ENCODE results near the gene OSER1. TPM values are rescaled to one million over a fixed set of nuclear protein-coding genes. Genes with fewer than 3 reads are reported as not detected.

Gene OSER1
- total RNA-seq, 1 experiment from 2014 or later: 24.3 TPM

DNA sequence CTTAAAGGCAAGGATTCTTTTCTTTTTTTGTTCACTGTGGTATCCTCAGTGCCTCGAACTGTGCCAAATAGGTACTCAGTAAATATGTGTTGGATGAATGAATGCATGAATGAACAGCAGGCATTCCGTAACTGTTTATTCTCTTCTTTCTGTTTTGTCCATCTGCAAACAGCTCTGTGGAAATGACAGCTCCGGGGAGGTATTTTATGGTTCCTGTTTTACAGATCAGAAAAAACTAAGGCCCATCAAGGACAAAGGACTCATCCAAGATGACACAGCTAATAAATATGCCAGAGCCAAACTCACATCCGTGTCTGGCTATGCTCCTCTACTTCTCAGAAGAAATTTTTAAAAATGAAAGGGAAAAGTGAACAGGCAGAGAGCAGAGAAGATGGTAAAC, 44.6 kb downstream of the OSER1 start:
- H3K4me3 Mint-ChIP-seq: no peak overlapping the region
- peaks cover 3% of the 10 kb centered on the region; the same call in 1 of the 2 replicates for H3K4me1 Mint-ChIP-seq
- no peak for ATAC-seq
- POLR2A ChIA-PET: no interaction called here
- TF ChIP-seq OVOL2 (CRISPR knock-in tag; IDR thresholded peaks at IDR 0.05; ENCODE audit: borderline replicate concordance) (no peak), FOXP1 (CRISPR knock-in tag; IDR thresholded peaks at IDR 0.05; ENCODE audit: borderline replicate concordance) (no peak)
- TF ChIP-seq, protein P1, sequence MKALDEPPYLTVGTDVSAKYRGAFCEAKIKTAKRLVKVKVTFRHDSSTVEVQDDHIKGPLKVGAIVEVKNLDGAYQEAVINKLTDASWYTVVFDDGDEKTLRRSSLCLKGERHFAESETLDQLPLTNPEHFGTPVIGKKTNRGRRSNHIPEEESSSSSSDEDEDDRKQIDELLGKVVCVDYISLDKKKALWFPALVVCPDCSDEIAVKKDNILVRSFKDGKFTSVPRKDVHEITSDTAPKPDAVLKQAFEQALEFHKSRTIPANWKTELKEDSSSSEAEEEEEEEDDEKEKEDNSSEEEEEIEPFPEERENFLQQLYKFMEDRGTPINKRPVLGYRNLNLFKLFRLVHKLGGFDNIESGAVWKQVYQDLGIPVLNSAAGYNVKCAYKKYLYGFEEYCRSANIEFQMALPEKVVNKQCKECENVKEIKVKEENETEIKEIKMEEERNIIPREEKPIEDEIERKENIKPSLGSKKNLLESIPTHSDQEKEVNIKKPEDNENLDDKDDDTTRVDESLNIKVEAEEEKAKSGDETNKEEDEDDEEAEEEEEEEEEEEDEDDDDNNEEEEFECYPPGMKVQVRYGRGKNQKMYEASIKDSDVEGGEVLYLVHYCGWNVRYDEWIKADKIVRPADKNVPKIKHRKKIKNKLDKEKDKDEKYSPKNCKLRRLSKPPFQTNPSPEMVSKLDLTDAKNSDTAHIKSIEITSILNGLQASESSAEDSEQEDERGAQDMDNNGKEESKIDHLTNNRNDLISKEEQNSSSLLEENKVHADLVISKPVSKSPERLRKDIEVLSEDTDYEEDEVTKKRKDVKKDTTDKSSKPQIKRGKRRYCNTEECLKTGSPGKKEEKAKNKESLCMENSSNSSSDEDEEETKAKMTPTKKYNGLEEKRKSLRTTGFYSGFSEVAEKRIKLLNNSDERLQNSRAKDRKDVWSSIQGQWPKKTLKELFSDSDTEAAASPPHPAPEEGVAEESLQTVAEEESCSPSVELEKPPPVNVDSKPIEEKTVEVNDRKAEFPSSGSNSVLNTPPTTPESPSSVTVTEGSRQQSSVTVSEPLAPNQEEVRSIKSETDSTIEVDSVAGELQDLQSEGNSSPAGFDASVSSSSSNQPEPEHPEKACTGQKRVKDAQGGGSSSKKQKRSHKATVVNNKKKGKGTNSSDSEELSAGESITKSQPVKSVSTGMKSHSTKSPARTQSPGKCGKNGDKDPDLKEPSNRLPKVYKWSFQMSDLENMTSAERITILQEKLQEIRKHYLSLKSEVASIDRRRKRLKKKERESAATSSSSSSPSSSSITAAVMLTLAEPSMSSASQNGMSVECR (CRISPR knock-in tag; IDR thresholded peaks at IDR 0.05; ENCODE audit: borderline replicate concordance): no peak
- H3K9me3 Mint-ChIP-seq: peaks cover 9% of the 10 kb centered on the region
- no peaks in the 10 kb centered on the region for H3K27me3 Mint-ChIP-seq (ENCODE audit: low read depth)
- CTCF ChIA-PET: interaction anchor here (0.7 to 1.3 kb wide), 3 partner anchors 24 to 145 kb away, joined by 3 read pairs; partner anchors contain the start of gene FITM2
- H3K36me3 Mint-ChIP-seq: no peaks in the 10 kb centered on the region
- DNase-seq (ENCODE audit: low spot score): no peak
- H3K27ac Mint-ChIP-seq: no peak overlapping the region

DNA sequence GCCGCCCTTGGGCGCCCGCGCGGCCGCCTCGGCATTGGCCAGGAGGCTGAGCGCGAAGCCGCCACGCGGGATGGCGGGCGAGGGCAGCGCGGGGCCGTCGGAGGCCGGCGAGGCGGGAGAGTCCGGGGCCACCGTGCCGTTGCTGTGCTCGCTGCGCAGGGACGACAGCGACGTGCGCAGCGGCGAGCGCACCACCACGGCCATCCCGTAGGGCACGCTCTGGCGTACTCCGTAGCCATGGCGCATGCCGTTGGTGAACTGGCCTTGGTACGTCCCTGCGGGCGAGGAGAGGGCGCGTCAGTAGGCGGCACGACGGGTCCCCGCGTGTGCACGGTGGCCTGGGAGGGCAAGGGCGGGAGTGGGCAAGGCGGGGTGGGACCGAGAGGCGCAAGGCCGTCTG, 50.4 kb downstream of the OSER1 start:
- Mint-ChIP-seq H3K27ac (no peak overlapping the region), H3K27me3 (ENCODE audit: low read depth) (no peaks in the 10 kb centered on the region), H3K36me3 (no peaks in the 10 kb centered on the region), H3K9me3 (peaks cover 6% of the 10 kb centered on the region), H3K4me1 (peaks cover 3% of the 10 kb centered on the region; the same call in 1 of the 2 replicates), H3K4me3 (no peak overlapping the region)
- ChIA-PET CTCF (interaction anchor here (0.9 to 3.0 kb wide), 3 partner anchors 27 to 51 kb away, joined by 3 to 12 read pairs (median 3); partner anchors contain the start of gene JPH2), POLR2A (no interaction called here)
- ATAC-seq: no peak
- TF ChIP-seq TP53 (CRISPR knock-in tag; IDR thresholded peaks at IDR 0.05) (no peak), GABPB1 (CRISPR knock-in tag; IDR thresholded peaks at IDR 0.05) (no peak)
- TF ChIP-seq, protein P2, sequence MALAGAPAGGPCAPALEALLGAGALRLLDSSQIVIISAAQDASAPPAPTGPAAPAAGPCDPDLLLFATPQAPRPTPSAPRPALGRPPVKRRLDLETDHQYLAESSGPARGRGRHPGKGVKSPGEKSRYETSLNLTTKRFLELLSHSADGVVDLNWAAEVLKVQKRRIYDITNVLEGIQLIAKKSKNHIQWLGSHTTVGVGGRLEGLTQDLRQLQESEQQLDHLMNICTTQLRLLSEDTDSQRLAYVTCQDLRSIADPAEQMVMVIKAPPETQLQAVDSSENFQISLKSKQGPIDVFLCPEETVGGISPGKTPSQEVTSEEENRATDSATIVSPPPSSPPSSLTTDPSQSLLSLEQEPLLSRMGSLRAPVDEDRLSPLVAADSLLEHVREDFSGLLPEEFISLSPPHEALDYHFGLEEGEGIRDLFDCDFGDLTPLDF (CRISPR knock-in tag; IDR thresholded peaks at IDR 0.05): no peak
- TF ChIP-seq, protein P3, sequence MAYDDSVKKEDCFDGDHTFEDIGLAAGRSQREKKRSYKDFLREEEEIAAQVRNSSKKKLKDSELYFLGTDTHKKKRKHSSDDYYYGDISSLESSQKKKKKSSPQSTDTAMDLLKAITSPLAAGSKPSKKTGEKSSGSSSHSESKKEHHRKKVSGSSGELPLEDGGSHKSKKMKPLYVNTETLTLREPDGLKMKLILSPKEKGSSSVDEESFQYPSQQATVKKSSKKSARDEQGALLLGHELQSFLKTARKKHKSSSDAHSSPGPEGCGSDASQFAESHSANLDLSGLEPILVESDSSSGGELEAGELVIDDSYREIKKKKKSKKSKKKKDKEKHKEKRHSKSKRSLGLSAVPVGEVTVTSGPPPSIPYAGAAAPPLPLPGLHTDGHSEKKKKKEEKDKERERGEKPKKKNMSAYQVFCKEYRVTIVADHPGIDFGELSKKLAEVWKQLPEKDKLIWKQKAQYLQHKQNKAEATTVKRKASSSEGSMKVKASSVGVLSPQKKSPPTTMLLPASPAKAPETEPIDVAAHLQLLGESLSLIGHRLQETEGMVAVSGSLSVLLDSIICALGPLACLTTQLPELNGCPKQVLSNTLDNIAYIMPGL (CRISPR knock-in tag; IDR thresholded peaks at IDR 0.05): no peak
- TF ChIP-seq, protein P4, sequence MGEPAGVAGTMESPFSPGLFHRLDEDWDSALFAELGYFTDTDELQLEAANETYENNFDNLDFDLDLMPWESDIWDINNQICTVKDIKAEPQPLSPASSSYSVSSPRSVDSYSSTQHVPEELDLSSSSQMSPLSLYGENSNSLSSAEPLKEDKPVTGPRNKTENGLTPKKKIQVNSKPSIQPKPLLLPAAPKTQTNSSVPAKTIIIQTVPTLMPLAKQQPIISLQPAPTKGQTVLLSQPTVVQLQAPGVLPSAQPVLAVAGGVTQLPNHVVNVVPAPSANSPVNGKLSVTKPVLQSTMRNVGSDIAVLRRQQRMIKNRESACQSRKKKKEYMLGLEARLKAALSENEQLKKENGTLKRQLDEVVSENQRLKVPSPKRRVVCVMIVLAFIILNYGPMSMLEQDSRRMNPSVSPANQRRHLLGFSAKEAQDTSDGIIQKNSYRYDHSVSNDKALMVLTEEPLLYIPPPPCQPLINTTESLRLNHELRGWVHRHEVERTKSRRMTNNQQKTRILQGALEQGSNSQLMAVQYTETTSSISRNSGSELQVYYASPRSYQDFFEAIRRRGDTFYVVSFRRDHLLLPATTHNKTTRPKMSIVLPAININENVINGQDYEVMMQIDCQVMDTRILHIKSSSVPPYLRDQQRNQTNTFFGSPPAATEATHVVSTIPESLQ (CRISPR knock-in tag; IDR thresholded peaks at IDR 0.05): no peak
- TF ChIP-seq, protein P1 (CRISPR knock-in tag; IDR thresholded peaks at IDR 0.05; ENCODE audit: borderline replicate concordance): no peak
- TF ChIP-seq, protein P5, sequence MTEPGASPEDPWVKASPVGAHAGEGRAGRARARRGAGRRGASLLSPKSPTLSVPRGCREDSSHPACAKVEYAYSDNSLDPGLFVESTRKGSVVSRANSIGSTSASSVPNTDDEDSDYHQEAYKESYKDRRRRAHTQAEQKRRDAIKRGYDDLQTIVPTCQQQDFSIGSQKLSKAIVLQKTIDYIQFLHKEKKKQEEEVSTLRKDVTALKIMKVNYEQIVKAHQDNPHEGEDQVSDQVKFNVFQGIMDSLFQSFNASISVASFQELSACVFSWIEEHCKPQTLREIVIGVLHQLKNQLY (CRISPR knock-in tag; IDR thresholded peaks at IDR 0.05): no peak
- TF ChIP-seq, protein P6, sequence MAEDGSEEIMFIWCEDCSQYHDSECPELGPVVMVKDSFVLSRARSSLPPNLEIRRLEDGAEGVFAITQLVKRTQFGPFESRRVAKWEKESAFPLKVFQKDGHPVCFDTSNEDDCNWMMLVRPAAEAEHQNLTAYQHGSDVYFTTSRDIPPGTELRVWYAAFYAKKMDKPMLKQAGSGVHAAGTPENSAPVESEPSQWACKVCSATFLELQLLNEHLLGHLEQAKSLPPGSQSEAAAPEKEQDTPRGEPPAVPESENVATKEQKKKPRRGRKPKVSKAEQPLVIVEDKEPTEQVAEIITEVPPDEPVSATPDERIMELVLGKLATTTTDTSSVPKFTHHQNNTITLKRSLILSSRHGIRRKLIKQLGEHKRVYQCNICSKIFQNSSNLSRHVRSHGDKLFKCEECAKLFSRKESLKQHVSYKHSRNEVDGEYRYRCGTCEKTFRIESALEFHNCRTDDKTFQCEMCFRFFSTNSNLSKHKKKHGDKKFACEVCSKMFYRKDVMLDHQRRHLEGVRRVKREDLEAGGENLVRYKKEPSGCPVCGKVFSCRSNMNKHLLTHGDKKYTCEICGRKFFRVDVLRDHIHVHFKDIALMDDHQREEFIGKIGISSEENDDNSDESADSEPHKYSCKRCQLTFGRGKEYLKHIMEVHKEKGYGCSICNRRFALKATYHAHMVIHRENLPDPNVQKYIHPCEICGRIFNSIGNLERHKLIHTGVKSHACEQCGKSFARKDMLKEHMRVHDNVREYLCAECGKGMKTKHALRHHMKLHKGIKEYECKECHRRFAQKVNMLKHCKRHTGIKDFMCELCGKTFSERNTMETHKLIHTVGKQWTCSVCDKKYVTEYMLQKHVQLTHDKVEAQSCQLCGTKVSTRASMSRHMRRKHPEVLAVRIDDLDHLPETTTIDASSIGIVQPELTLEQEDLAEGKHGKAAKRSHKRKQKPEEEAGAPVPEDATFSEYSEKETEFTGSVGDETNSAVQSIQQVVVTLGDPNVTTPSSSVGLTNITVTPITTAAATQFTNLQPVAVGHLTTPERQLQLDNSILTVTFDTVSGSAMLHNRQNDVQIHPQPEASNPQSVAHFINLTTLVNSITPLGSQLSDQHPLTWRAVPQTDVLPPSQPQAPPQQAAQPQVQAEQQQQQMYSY (CRISPR knock-in tag; IDR thresholded peaks at IDR 0.05): no peak
- DNase-seq (ENCODE audit: low spot score): no peak
